ENCODE measurements around the gene THAP3.
A peak's percentile ranks its signal among the peaks of the same experiment; 100 is the strongest.
"Not testable (repeated sequence)": the region's sequence is repeated elsewhere in the genome, so short reads cannot be mapped to it uniquely, and the experiment has no call there.

THAP3 gene

GRCh38 chr1:6591222-6591621 lies 33.4 kb upstream of the THAP3 start:
- DNase-seq (ENCODE audit: low read depth in 2 of 2) = no peak

- DNase-seq (ENCODE audit: low read depth in 2 of 2) = no peak
These were observed 33.0 kb upstream of the THAP3 start for GRCh38 chr1:6591644-6592043.

GRCh38 chr1:6592441-6592840 lies 32.2 kb upstream of the THAP3 start:
- DNase-seq (ENCODE audit: low read depth in 2 of 2) = no peak

- DNase-seq (ENCODE audit: low read depth in 2 of 2) = no peak
These were observed 31.6 kb upstream of the THAP3 start for GRCh38 chr1:6592865-6593593.

GRCh38 chr1:6593810-6594209 lies 30.9 kb upstream of the THAP3 start:
- no peak for DNase-seq (ENCODE audit: low read depth in 2 of 2)

- no peak for DNase-seq (ENCODE audit: low read depth in 2 of 2)
These were observed 29.5 kb upstream of the THAP3 start for GRCh38 chr1:6594977-6595740.

GRCh38 chr1:6596351-6596750 lies 28.3 kb upstream of the THAP3 start:
- DNase-seq (ENCODE audit: low read depth in 2 of 2) = no peak

- no peak for DNase-seq (ENCODE audit: low read depth in 2 of 2)
These were observed 27.5 kb upstream of the THAP3 start for GRCh38 chr1:6596886-6597776.

GRCh38 chr1:6597777-6598131 lies 26.9 kb upstream of the THAP3 start:
- no peak for DNase-seq (ENCODE audit: low read depth in 2 of 2)

GRCh38 chr1:6599141-6599975 lies 25.3 kb upstream of the THAP3 start:
- DNase-seq (ENCODE audit: low read depth in 2 of 2) = peak; percentile 61 to 70

GRCh38 chr1:6599991-6600390 lies 24.7 kb upstream of the THAP3 start:
- DNase-seq (ENCODE audit: low read depth in 2 of 2) = not testable (repeated sequence)

GRCh38 chr1:6600410-6601048 lies 24.1 kb upstream of the THAP3 start:
- no peak for DNase-seq (ENCODE audit: low read depth in 2 of 2)

- peak; percentile 76 to 77 for DNase-seq (ENCODE audit: low read depth in 2 of 2)
These were observed 23.4 kb upstream of the THAP3 start for GRCh38 chr1:6601049-6601922.

GRCh38 chr1:6601923-6602668 lies 22.6 kb upstream of the THAP3 start:
- peak in 1 of 2 donors; percentile 21 for DNase-seq (ENCODE audit: low read depth in 2 of 2)

- DNase-seq (ENCODE audit: low read depth in 2 of 2) = peak; percentile 77 to 90
These were observed 21.9 kb upstream of the THAP3 start, which contains the start of gene KLHL21 for GRCh38 chr1:6602669-6603237. Gene KLHL21 (minus strand): TSS chr1:6602869. CDS start chr1:6602817, 52 bp downstream.

GRCh38 chr1:6603238-6603914 lies 21.3 kb upstream of the THAP3 start:
- peak; percentile 27 to 42 for DNase-seq (ENCODE audit: low read depth in 2 of 2)

- DNase-seq (ENCODE audit: low read depth in 2 of 2) = no peak
These were observed 20.6 kb upstream of the THAP3 start for GRCh38 chr1:6603915-6604558.
